GM23248 (cell line): ENCODE data around the gene CCDC91.

Experiments used
- EZH2 ChIP-seq: fragments of 200-600 bp; sonication (generic); IDR thresholded peaks from 2 replicates; pipeline ENCODE4 v1.6.1; 2018; ENCODE audit warnings: antibody characterized with exemption, mild to moderate bottlenecking; ENCODE audit not compliant: insufficient read depth, poor library complexity, severe bottlenecking
- EZH2phosphoT487 ChIP-seq: fragments of 200-600 bp; sonication (generic); IDR thresholded peaks from 2 replicates; pipeline ENCODE4 v1.6.1; 2018; ENCODE audit warnings: antibody characterized with exemption, moderate library complexity, mild to moderate bottlenecking, low read depth; ENCODE audit not compliant: insufficient read depth

DNA sequence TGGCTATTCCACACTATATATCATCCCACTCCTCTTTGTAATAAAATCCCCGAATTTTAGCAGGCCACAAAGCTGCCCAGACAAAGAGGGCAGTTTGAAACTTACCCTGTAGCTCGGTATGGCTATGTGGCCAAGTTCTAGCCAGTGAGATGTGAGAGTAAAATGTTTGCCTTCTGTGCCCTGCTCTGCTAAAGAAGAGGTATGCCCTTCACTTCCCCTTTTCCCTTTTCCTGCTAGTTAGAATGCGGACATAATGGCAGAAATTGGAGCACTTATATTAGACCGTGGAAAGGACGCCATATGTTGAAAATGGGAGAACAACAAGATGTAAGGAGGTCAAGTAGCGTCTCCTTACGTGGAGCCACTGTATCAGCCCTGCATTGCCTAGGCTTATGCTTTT is 11.5 kb upstream of the CCDC91 start:
- TF ChIP-seq EZH2 (no peak), EZH2phosphoT487 (no peak)
